Endodermal cell (in vitro differentiated cells): Measurements from ENCODE around the gene ANKRD33B. TPM values are rescaled to one million over a fixed set of nuclear protein-coding genes. Genes with fewer than 3 reads are reported as not detected.

Experiments used
- DNase-seq: peaks from one replicate; pipeline ENCODE4 v3.0.0-alpha.2; 2017
- H3K27ac ChIP-seq: 2 replicates; pipeline ENCODE4 v1.5.1; 2013; ENCODE audit warnings: mild to moderate bottlenecking, low read depth, low read length, moderate library complexity
- H3K27me3 ChIP-seq: 2 replicates; pipeline ENCODE4 v1.6.1; 2013; ENCODE audit warnings: mild to moderate bottlenecking, low read length, moderate library complexity; ENCODE audit not compliant: insufficient read depth, control insufficient read depth, poor library complexity, severe bottlenecking
- H3K36me3 ChIP-seq: 2 replicates; pipeline ENCODE4 v1.7.0; 2013; ENCODE audit warnings: mild to moderate bottlenecking, low read length, moderate library complexity; ENCODE audit not compliant: control insufficient read depth, insufficient read depth
- H3K4me1 ChIP-seq: one replicate; pipeline ENCODE4 v1.7.0; 2013; ENCODE audit warnings: low read length; ENCODE audit not compliant: control insufficient read depth, insufficient read depth
- H3K4me3 ChIP-seq: 2 replicates; pipeline ENCODE4 v1.5.1; 2013; ENCODE audit warnings: mild to moderate bottlenecking, low read length, moderate library complexity
- H3K9ac ChIP-seq: 2 replicates; pipeline ENCODE4 v1.6.1; 2013; ENCODE audit warnings: mild to moderate bottlenecking, low read length, moderate library complexity; ENCODE audit not compliant: poor library complexity, severe bottlenecking; ENCODE audit errors: extremely low read depth
- H3K9me3 ChIP-seq: 2 replicates; pipeline ENCODE4 v1.6.1; 2013; ENCODE audit warnings: mild to moderate bottlenecking, low read length, moderate library complexity; ENCODE audit not compliant: control insufficient read depth
- H3K27ac Mint-ChIP-seq: 2 replicates; pipeline ENCODE4 v1.8.0; 2020; ENCODE audit warnings: mixed read lengths
- H3K27me3 Mint-ChIP-seq: 2 replicates; pipeline ENCODE4 v1.8.0; 2021; ENCODE audit warnings: mild to moderate bottlenecking, mixed read lengths; ENCODE audit not compliant: insufficient read depth
- H3K36me3 Mint-ChIP-seq: 2 replicates; pipeline ENCODE4 v1.8.0; 2020; ENCODE audit warnings: low read depth, mixed read lengths
- H3K4me1 Mint-ChIP-seq: 2 replicates; pipeline ENCODE4 v1.8.0; 2020; ENCODE audit warnings: mixed read lengths
- H3K4me3 Mint-ChIP-seq: 2 replicates; pipeline ENCODE4 v1.8.0; 2020; ENCODE audit warnings: mild to moderate bottlenecking, moderate library complexity, mixed read lengths
- H3K9me3 Mint-ChIP-seq: 2 replicates; pipeline ENCODE4 v1.8.0; 2020; ENCODE audit warnings: mild to moderate bottlenecking, mixed read lengths
- WGBS, 2 experiments: methylation state at CpG; one replicate each; pipeline versions ENCODE4 v1.1.5 to v1.1.7; 2013; ENCODE audit warnings: missing lambda C conversion rate in 2 of 2, mixed read lengths in 1 of 2; ENCODE audit not compliant: insufficient coverage in 1 of 2, insufficient read length in 1 of 2; 5-methylcytosine and 5-hydroxymethylcytosine counted together
- total RNA-seq, 2 donors: library from RNA; stranded (reverse); fragmentation: NEBNext Ultra II Directional in 1 of 2; extraction: Animal tissue kit (Norgen Biotek cat#: 25700) in 1 of 2; gene quantifications; 2 replicates in 1 of 2; 3 replicates in 1 of 2; pipeline ENCODE4 v1.2.1, GENCODE V29; 2021
- TF ChIP-seq, protein P1 (sequence below): fragments of 200-600 bp; sonication (generic); conservative IDR thresholded peaks from 2 replicates; pipeline ENCODE4 v1.5.0; 2021; ENCODE audit warnings: antibody characterized with exemption, mild to moderate bottlenecking

The ANKRD33B gene
- total RNA-seq, 2 donors from 2014 or later, result 21.9 to 37.2 TPM

DNA sequence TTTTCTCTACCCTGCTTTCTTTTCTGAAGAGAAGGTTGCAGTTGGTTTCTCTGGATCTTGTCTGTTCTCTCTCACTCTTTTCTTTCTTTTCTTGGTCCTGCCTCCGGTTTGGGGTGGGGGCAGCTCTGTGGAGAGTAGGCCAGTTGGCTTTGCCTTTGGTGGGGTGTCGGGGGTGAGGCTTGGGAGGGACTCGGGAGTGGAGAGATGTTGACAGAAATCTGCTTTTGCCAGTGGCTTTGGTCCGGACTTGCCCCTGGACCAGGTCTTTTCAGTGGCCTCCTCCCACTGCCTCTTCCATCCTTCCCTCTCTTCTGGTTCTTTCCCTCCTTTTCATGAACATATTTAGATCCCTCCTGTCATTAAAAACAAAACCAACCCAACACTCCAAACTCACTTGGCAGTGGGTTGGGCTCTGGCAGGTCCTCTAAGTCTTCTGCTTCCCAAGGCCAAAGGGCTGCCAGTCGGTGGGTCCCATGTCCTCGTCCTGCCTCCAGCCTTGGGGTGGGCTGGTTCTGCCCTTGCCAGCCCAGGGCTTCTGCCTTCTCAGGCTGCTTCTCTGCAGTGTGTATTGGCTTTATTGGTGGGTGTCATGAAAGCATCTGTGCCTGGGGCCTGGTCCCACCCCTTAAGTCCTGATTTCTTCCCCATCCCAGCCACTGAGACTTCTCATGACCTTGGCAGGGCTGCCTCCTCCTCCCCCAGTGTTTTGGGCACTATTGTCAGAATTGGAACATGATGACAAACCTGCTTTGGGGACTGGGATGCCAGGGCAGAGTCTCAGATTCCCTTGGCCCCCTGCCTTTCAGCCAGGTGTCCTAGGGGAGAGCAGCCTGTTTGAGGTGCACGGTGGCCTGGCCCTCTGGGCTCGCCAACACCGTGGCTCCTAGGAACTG, 16.9 kb downstream of the ANKRD33B start:
- no peak for DNase-seq
- H3K36me3 Mint-ChIP-seq, result no peaks in the 10 kb centered on the region
- TF ChIP-seq, protein P1, sequence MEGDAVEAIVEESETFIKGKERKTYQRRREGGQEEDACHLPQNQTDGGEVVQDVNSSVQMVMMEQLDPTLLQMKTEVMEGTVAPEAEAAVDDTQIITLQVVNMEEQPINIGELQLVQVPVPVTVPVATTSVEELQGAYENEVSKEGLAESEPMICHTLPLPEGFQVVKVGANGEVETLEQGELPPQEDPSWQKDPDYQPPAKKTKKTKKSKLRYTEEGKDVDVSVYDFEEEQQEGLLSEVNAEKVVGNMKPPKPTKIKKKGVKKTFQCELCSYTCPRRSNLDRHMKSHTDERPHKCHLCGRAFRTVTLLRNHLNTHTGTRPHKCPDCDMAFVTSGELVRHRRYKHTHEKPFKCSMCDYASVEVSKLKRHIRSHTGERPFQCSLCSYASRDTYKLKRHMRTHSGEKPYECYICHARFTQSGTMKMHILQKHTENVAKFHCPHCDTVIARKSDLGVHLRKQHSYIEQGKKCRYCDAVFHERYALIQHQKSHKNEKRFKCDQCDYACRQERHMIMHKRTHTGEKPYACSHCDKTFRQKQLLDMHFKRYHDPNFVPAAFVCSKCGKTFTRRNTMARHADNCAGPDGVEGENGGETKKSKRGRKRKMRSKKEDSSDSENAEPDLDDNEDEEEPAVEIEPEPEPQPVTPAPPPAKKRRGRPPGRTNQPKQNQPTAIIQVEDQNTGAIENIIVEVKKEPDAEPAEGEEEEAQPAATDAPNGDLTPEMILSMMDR, result no peak
- WGBS, 2 experiments, result 92 to 93% methylated on average over 4 to 9 of the region's 9 CpGs
- H3K4me3 ChIP-seq, result no peak overlapping the region
- no peak overlapping the region for H3K4me3 Mint-ChIP-seq
- H3K27ac ChIP-seq, result no peak overlapping the region
- H3K9me3 Mint-ChIP-seq, result no peaks in the 10 kb centered on the region
- H3K27ac Mint-ChIP-seq, result no peak overlapping the region
- no peak overlapping the region for H3K9ac ChIP-seq
- no peaks in the 10 kb centered on the region for H3K4me1 ChIP-seq
- peaks cover 9% of the 10 kb centered on the region for H3K4me1 Mint-ChIP-seq
- H3K27me3 ChIP-seq, result no peaks in the 10 kb centered on the region
- H3K9me3 ChIP-seq, result no peaks in the 10 kb centered on the region
- H3K36me3 ChIP-seq, result no peaks in the 10 kb centered on the region
- H3K27me3 Mint-ChIP-seq, result peaks cover 5% of the 10 kb centered on the region

DNA sequence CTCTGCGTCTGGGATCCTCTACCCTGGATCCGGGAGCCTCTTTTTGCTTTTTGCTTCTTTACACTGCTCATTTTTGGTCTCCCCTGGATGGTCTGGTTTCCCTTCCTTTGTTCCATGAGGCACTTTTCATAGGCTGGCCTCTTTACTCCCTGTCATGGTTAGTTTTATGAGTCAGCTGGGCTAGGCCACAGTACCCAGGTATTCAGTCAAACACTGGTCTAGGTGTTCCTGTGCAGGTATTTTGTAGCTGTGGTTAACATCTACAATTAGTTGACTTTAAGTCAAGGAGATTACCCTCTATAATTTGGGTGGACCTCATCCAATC, 17.5 kb downstream of the ANKRD33B start:
- Histone ChIP-seq H3K4me3 (no peak overlapping the region), H3K9ac (no peak overlapping the region), H3K27ac (no peak overlapping the region), H3K27me3 (no peaks in the 10 kb centered on the region), H3K36me3 (no peaks in the 10 kb centered on the region), H3K4me1 (no peaks in the 10 kb centered on the region), H3K9me3 (no peaks in the 10 kb centered on the region)
- 94 to 100% methylated on average over 2 of the region's 2 CpGs for WGBS, 2 experiments
- Mint-ChIP-seq H3K27me3 (peaks cover 5% of the 10 kb centered on the region), H3K36me3 (no peaks in the 10 kb centered on the region), H3K9me3 (no peaks in the 10 kb centered on the region), H3K4me3 (no peak overlapping the region), H3K4me1 (peaks cover 9% of the 10 kb centered on the region), H3K27ac (no peak overlapping the region)
- DNase-seq, result no peak
- TF ChIP-seq, protein P1, result no peak

DNA sequence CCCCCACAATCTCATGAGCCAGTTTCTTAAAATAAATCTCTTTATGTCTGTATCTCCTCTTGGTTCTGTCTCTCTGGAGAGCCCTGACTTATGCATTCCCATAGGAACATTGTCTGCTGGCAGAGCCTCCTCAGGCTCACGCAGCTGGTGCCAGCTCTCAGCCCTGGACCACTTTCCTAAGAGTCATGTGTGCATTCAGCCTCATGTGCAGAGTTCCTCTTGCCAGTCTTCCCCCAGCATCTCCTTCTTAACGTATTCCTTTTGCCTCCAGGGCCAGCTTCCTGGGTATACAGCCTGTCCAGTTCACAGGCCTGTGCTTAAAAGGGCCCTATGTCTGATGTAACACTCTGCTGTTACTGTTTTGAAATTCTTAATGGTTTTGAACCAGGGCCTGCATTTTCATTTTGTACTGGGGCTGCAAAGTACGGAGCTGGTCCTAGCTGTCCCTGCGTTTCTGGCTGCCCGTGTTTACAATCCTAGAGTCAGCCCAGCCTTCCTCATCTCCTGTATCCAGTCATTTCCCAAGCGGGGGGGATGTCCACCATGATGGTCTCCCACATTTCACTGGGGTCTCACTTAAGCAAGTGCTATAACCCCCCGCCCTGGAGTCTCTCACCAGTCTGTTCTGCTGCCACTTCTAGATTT, 18.1 kb downstream of the ANKRD33B start:
- Histone ChIP-seq H3K9me3 (no peaks in the 10 kb centered on the region), H3K4me3 (no peak overlapping the region), H3K36me3 (no peaks in the 10 kb centered on the region), H3K27me3 (no peaks in the 10 kb centered on the region), H3K9ac (no peak overlapping the region), H3K27ac (no peak overlapping the region), H3K4me1 (no peaks in the 10 kb centered on the region)
- Mint-ChIP-seq H3K36me3 (no peaks in the 10 kb centered on the region), H3K27me3 (peaks cover 5% of the 10 kb centered on the region), H3K4me3 (no peak overlapping the region), H3K27ac (no peak overlapping the region), H3K4me1 (peaks cover 9% of the 10 kb centered on the region), H3K9me3 (no peaks in the 10 kb centered on the region)
- DNase-seq, result no peak
- TF ChIP-seq, protein P1, result no peak
- 91 to 97% methylated on average over 6 to 7 of the region's 7 CpGs for WGBS, 2 experiments
